ENCODE data around the gene GNA14.

GRCh38 chr9:77672183-77672582 is 24.1 kb upstream of the GNA14 start:
- no peak for TF ChIP-seq POLR2AphosphoS5 (IDR thresholded peaks at IDR 0.05; ENCODE audit: insufficient read depth, low read depth, low read length)
- TF ChIP-seq CTCF (IDR thresholded peaks at IDR 0.05; ENCODE audit: extremely low read depth in 1 of 2, insufficient read depth in 1 of 2, low read depth in 1 of 2, low read length in 2 of 2): no peak
- no peak for TF ChIP-seq MAX (IDR thresholded peaks at IDR 0.05; ENCODE audit: insufficient read depth, insufficient read length)
- no peak for TF ChIP-seq EZH2 (IDR thresholded peaks at IDR 0.05; ENCODE audit: borderline replicate concordance, low read depth, low read length, severe bottlenecking)
- no peak for TF ChIP-seq POLR2A (IDR thresholded peaks at IDR 0.05; ENCODE audit: low read depth, low read length)
- no peak for TF ChIP-seq MYC (IDR thresholded peaks at IDR 0.05; ENCODE audit: low read depth, low read length)
- no peak for TF ChIP-seq JUN (IDR thresholded peaks at IDR 0.05; ENCODE audit: borderline replicate concordance, insufficient read depth, insufficient read length, low read depth)
- TF ChIP-seq FOS (IDR thresholded peaks at IDR 0.05; ENCODE audit: borderline replicate concordance, insufficient read depth, low read length): no peak
- no peak for TF ChIP-seq GATA2 (IDR thresholded peaks at IDR 0.05; ENCODE audit: insufficient read depth, insufficient read length, low read depth, low read length)
